HG03175 (cell line): ENCODE data around the gene E2F7.

ENCODE experiments used
- ATAC-seq: cut with Tn5 transposase; IDR thresholded peaks from one replicate; pipeline ENCODE4 v1.9.1; 2021; ENCODE audit warnings: mild to moderate bottlenecking, moderate library complexity; ENCODE audit not compliant: unreplicated experiment

Gene E2F7

DNA sequence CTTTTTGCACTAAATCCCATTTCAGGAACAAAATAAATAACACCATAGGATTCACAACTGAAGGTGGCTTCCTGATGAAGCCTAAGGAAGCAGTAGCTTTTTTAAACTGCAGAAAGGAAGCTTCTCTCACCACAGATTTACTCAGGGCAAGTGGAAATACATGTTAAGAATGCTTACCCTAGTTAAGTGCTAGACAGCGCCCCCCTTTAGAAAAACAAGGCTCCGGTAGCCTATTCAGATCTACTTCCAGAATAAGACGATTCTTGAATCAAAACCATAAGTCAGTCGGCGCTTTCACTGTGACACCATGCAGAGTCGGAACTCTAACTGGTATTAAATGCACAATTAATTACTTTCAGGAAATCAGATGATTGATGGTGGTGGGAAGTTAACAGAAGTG is 41.9 kb downstream of the E2F7 start:
- no peak for ATAC-seq

DNA sequence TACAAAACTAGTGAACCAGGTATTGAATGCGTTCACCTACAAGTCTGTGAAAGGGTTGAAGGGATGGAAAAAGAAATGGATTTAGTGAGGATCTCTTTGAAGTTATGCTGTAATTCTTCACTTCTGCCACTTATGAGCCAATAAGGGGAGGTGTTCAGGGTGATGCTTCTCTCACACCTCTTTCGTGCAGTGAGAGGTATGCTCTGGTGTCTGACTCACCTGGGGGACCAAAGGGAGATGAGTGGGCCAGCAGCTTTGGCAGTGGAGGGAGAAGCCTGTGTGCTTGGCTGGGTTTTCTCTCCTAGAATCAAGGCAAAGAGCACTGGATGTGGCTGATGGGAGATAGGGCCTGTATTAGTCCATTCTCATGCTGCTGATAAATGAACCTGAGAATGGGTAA is 45.4 kb downstream of the E2F7 start:
- ATAC-seq, result no peak

DNA sequence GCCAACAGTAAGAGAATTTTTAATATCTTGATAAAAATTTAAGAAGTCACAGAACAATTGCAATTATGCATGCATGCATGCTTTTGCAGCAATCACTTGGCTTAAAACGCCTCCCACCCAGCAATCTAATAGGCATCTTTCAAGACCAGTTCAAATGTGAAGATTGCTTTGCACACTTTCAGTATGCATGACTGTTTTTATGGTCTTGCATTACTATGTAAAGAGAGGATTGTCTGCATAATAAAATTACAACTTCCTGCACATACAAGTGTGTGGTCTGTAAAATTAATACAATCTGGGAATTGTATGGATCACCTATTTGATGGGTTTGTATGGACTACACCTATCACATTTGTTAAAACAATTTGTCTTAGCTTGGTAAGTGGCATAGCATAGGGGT is 48.8 kb downstream of the E2F7 start:
- no peak for ATAC-seq

DNA sequence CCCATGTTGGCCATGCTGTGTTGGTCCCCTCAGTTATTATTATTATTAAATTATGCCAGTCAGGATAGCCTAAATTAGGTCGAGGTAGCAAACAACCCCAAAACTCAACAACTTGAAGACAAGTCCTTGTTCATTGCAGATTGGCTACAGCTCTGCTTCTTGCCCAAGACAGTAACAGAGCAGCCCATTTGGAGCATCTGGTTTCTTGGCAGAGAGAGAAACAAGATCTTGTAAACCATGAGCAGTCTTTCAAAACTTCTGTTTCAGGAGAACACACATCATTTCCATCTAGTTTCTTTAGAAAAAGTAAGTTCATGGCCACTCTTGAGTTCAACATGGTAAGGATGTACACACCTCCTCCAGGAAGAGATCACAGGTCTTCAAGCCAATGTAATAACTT is 52.3 kb downstream of the E2F7 start:
- no peak for ATAC-seq

DNA sequence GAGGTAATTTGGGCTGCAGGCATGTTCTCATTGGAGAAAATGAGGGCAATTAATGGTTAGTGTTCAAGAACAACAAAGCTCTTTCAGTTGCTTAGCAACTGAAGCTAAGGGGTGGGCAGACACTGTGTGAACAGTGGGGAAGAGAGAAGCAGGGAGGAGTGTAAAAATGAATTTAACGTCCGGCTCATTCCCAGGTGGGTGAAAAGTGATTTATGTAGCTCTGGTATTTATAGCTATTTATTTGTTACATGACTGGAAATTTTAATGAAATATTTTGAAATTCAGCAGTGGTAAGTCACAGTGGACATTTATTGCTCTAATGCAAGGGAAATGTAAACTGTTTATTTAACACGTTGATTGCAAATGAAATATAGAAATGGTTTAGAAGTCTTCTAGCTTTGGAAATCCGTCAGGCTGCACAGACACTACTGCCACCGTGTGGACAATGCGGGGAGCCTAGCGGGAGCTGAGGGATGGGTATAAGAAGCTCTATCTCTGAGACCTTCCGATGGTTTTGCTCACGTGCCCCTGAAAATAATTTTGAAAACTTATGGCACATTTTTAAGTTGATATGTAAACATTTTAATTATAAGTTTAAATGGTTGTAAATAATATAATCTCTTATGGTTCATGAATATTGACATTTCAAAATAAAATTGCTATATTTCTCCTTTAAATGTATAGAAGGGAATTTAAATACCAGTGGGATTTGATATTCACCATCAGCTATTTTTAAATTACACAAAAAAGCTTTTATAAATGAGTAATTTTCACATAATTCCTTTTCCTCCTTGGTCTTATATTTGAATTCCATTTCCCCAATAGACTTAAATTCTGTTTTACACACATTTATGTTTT is 54.4 kb downstream of the E2F7 start:
- peak; percentile 93 for ATAC-seq

DNA sequence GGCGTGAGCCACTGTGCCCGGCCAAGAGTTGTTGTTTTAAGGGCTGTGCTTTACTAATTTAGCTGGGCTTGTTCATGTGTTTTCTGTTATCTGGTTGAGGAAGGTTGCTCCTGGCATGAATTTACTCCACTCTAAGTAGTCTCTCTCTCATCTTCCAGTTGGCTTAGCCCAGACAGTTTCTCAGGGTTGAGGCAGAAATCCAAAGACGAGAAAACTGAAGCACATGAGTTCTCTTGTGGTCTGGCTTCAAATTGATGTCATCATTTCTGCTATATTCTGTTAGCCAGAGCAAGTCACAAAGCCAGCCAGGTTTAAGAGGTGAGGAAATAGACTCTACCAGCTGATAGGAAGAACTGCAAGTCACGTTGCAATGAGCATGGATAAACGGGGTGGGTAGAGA is 57.9 kb downstream of the E2F7 start:
- ATAC-seq, result no peak

DNA sequence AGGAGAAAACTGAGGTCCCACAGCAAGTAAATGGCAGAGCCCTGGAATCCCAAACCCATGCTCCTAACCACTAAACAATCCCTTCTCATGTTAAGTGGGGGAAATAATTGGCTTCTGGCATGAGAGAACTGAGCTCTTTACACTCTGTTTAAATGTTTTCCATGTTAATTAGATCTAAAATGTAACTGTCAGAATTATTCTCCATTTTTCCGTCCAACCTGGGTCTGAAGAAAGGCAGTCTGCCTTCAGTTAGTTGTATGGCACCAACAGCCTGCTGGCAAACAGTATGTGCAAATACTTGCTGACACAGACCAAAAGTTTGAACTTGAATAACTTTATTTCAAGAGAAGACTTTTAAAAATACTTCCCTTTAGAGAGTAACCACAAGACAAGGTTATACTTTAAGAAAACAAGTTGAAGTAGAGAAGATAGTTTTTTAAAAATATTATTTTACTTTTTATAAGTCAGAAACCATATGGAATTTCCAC is 59.7 kb downstream of the E2F7 start:
- no peak for ATAC-seq

DNA sequence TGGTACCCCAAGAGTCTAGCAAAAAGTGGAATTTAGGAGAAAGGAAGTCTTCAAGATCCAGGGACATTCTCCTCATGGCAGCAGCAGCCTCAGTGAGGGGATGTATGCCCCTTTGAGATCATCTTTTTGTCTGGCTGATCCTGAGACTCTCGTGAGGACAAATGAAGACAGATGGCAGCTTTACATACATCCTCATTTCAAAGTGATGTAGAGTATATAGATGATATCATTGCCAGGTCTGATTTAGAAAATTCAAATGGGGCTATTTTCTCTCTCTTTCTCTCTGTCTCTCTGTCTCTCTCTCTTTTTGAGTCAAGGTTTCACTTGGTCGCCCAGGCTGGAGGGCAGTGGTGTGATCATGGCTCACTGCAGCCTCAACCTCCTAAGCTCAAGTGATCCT is 61.5 kb downstream of the E2F7 start:
- no peak for ATAC-seq

DNA sequence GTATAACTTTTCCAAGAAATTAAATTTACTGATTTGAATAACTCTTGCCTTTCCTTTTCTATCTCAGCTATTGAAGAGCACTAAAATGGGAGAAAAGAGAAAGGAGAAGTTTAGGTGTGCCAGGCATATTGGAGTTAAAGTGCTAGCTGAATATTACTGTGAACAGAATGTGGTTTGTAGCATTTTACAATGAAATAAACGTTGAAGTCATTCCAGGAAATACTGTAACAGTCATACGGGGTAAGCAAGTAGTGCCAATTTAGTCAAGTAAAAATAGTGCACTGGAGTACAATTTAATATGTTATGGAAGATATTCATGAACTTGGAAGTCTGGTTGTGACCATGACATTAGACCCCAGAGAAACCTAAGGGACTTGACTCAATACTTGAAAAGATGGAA is 62.1 kb downstream of the E2F7 start:
- ATAC-seq, result no peak

DNA sequence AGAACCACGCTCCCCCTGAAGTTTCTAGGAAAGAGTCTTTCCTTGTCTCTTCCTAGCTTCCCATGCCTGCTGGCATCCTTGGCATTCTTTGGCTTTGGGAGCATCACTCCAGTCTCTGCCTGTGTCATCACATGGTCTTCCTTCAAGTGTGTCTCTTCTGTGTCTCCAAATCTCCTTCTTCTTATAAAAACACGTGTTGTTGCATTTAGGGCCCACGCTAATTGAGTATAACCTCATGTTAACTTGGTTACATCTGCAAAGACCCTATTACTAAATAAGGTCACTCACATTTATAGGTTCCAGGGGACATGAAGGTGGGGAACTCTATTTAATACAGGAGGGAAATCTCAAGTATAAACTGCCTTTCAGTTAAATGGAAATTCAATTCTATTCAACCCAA is 63.0 kb downstream of the E2F7 start:
- ATAC-seq, result no peak

DNA sequence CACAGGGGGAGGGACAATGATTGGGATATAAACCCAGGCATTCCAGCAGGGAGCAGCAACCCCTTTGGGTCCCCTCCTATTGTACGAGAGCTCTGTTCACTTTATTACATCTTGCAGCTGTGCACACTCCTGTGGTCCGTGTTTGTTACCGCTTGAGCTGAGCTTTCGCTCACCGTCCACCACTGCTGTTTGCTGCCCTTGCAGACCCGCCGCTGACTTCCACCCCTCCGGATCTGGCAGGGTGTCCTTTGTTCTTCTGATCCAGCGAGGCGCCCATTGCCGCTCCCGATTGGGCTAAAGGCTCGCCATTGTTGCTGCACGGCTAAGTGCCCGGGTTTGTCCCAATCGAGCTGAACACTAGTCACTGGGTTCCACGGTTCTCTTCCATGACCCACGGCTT is 64.1 kb downstream of the E2F7 start:
- ATAC-seq, result no peak

DNA sequence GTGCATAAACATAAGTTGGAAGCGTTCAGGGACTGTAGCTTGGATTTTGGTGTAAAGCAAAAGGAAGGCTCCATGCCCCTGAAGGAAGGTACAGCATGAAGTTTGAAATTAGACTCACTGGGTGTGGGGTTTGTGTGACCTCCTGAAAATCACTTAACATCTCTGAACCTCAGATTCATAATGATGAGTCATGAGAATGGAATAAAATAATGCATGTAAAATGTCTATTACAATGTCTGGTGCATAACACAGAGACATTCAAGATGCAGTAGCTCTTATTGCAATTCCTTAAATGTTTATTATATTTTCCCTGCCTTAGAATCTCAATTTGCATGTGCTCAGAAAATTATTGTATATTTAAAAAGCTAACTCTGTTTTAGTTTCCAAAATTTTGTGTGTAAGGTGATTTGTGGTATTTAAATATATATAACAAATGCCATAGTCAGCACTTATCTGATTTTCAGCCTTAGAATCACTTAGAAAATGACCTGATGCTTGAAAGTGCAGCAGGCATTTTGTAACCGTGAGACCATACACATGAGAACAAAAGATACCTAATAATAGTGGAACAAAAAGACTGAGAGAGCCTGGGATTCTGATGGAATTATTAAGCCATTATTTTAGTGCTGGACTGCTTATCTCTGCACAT is 66.3 kb downstream of the E2F7 start:
- ATAC-seq, result no peak

DNA sequence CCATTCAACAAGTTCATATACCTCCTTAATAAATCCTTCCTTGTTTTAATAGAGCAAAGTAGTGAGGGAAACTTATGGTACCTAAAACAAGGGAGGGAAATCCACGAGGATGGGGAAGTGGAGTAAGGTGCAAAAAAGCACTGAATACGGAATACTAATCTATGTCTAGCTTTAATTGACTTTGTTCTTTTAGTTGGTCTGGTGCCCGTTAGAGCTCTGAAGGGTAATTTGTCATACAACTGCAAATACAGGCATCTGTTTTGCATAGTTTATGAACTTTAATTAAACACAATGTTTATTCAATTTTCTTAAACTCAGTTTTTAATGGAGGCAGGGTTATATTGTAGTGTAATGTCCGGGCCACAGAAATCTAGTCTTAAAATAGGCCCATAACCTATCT is 67.0 kb downstream of the E2F7 start:
- no peak for ATAC-seq

DNA sequence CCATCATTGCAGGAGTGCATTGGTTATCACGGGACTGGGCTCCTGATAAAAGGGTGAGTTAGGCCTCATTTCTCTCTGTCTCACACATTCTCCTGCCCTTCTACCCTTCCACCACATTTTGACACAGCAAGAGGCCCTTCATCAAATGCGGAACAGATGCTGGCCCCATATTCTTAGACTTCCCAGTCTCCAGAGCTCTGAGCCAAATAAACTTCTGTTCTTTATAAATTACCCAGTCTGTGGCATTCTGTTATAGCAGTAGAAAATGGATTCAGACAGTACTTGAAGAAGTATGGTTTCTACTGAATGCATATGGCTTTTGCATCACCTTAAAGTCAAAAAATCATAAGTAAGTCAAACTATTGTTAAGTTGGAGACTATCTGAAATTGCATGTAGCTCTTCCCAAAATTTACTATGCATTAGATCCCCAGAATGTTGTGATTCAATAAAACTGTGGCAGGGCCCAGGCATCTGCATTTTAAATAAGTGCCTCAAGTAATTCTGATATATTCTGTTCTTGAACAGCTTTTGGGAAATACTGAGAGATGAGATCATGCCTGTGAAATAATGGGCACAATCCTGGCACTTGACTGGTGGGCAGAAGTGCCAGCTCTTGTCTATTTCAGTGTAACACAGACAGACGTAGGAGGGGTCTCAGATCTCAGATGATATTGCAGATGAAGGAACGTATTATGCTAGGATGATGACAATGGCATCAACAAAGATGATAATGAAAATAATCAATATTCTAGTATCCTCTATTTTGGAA is 68.2 kb downstream of the E2F7 start:
- no peak for ATAC-seq

DNA sequence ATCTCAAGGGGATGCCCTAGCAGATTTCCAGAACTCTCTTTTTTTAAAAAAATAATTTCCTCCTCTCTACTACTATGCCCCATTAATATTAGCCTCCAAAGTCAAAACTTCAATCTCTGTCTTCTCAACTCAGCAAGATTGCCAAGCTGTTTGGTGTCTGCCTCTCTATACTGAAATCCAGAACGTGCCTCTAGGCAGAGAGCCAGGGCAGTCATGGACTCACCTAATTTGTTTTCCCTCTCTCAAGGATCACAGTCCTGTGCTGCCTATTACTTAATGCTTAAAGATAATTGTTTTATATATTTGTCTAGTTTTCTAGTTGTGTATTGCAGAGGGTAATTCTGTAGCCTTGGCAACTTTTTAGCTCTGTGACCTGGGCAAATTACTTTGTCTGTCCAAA is 74.7 kb downstream of the E2F7 start:
- no peak for ATAC-seq

DNA sequence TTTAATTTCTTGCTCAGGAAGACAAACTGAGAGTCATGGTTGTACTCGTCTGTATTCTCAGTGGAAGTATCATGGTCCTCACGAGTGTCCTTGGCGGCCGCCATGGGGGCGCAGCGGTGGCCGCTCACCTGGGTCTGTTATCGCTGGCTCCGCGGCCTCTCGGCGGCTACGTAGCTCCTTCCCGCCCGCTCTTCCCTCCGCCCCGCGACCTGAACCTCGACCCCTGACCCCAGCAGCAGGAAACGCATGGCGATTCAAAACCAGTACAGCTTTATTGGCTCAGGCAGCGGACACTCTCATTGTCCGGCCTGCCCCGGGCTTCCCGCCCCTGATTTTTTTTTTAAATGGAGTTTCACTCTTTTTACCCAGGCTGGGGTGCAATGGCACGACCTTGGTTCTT is 80.8 kb downstream of the E2F7 start:
- ATAC-seq, result no peak

DNA sequence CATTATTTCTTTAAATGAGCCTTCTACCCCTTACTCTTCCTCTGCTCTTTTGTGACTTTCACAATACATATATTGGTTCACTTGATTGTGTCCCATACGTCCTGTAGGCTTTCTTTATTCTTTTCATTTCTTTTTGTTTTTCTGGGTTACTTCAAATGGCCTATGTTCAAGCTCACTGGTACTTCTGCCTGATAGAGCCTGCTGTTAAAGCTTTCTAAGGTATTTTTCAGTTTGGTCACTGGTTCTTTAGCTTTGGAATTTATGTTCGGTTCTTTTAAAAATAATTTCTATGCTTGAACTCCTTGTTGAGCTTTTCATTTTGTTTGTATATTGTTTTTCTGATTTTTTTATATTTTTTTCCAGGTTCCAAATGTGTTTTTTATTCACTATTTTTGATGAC is 81.9 kb downstream of the E2F7 start:
- ATAC-seq, result no peak

DNA sequence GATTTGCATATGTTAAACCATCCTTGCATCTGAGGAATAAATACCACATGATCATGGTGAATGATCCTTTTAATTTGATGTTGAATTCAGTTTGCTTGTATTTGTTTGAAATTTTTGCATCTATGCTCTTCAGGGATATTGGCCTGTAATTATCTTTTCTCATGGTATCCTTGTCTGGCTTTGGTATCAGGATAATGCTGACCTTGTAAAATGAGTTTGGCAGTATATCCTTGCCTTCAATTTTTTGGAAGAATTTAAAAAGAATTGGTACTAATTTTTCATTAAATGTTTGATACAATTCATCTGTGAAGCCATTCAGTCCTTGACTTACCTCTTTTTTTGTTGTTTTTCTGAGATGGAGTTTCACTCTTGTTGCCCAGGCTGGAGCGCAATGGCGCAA is 85.2 kb downstream of the E2F7 start:
- no peak for ATAC-seq

DNA sequence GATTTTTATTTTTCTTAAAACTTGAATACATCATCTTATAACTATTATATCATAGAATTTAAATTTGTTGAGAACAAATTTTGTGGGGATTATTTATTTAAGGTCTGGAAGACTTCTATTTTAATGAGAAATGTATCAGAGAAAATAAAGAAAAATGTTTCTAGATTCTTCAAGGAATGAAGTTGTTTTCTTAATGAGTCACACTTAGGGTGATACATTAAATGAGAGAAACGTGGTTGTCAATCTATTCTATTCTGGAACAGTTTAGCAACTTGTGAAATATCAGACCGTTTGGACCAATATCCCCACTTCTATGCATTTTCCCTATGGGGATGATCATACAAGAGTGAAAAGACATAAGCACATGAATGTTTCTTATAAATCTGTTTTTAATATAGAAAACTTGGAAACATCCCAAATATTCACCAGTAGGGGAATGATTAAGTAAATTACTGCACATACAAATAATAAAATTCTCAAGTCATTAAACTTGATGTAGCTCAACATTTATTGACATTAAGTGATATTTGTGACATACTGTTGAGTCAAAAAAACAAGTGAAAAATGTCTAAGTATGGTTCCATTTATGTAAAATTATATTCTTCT is 88.5 kb downstream of the E2F7 start:
- no peak for ATAC-seq
